ENCODE measurements around the gene PSMA2.

PSMA2 gene

DNA sequence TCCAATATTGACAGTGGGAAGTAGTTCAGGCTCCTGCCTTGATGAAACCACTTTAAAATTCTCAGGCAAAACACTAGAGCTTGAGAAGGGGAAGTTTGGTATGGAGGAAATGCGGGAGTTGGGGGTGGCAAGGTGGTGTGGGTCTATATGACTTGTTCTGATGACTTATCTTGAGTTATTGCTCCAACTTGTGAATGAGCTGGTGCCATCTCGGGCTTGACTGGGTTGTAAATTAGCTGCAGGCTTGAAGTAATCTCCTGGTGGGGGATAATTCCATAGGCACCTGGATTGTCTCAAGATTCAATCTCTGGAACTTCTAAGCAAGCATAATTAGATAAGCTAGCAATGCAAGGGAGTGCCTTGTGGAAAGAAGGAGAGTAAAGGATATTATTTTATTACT is 29.2 kb upstream of the PSMA2 start:
- peaks cover 18% of the 10 kb centered on the region for H3K4me1 ChIP-seq (ENCODE audit: control insufficient read depth, insufficient read depth, low read length)
- H3K9me3 ChIP-seq (ENCODE audit: control insufficient read depth, insufficient read depth, low read length): peaks cover 30% of the 10 kb centered on the region
- no peak overlapping the region for H3K27ac ChIP-seq (ENCODE audit: low read depth, low read length)
- no peaks in the 10 kb centered on the region for H3K27me3 ChIP-seq (ENCODE audit: control insufficient read depth, insufficient read depth, low read length)
- H3K9ac ChIP-seq (ENCODE audit: low read depth, low read length): no peak overlapping the region
- no peaks in the 10 kb centered on the region for H3K36me3 ChIP-seq (ENCODE audit: control insufficient read depth, insufficient read depth, low read length)
- no peak overlapping the region for H3K4me3 ChIP-seq (ENCODE audit: low read depth, low read length)

DNA sequence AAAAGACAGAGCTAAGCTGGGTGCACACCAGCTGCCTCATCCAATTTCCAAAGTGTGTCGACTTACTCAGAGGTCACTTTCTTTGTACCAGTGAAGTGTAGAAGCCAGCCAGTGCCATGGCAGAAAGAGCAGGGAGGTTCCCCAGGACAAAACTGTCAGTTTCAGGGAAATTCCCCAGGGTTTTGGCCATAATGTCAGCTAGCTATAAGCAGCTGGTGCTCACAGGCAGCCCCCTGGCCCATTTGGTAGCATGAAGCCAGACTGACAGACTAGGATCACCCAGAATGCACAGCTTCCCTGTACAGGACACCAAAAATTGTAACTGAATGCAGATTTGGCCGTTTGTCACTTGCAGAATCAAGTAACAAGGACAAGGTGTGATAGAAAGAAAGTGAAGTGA is 28.8 kb upstream of the PSMA2 start:
- H3K27me3 ChIP-seq (ENCODE audit: control insufficient read depth, insufficient read depth, low read length): no peaks in the 10 kb centered on the region
- no peak overlapping the region for H3K27ac ChIP-seq (ENCODE audit: low read depth, low read length)
- H3K9me3 ChIP-seq (ENCODE audit: control insufficient read depth, insufficient read depth, low read length): peaks cover 30% of the 10 kb centered on the region

DNA sequence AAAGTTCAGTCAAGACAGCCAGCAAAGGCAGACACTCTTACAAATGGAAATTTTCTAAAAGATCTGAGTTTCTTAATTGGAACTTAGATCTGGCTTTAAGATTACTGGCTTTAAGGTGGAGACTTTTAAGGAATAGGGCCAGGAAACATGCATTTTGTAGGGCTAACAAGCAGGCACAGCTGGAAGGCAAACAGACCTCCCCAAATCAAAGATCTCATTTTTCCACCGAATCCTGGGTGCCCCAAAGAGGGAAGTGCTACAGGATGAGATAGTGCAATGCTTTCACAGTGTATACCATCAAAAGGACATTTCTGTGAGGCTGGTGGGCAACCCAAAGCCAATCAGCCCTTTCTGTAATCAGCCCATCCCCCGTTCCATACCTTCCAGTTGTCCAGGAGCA is 27.6 kb upstream of the PSMA2 start:
- Histone ChIP-seq H3K4me3 (ENCODE audit: low read depth, low read length) (peak overlapping the region; percentile 17; the same call in 1 of the 2 replicates), H3K9ac (ENCODE audit: low read depth, low read length) (no peak overlapping the region), H3K9me3 (ENCODE audit: control insufficient read depth, insufficient read depth, low read length) (peaks cover 35% of the 10 kb centered on the region), H3K27me3 (ENCODE audit: control insufficient read depth, insufficient read depth, low read length) (no peaks in the 10 kb centered on the region), H3K27ac (ENCODE audit: low read depth, low read length) (no peak overlapping the region), H3K36me3 (ENCODE audit: control insufficient read depth, insufficient read depth, low read length) (no peaks in the 10 kb centered on the region), H3K4me1 (ENCODE audit: control insufficient read depth, insufficient read depth, low read length) (peaks cover 9% of the 10 kb centered on the region; the same call in 1 of the 2 replicates)

More for the DNA sequence above, 28.8 kb upstream of the PSMA2 start:
- no peaks in the 10 kb centered on the region for H3K36me3 ChIP-seq (ENCODE audit: control insufficient read depth, insufficient read depth, low read length)
- H3K4me1 ChIP-seq (ENCODE audit: control insufficient read depth, insufficient read depth, low read length): peaks cover 18% of the 10 kb centered on the region
- no peak overlapping the region for H3K9ac ChIP-seq (ENCODE audit: low read depth, low read length)
- no peak overlapping the region for H3K4me3 ChIP-seq (ENCODE audit: low read depth, low read length)

DNA sequence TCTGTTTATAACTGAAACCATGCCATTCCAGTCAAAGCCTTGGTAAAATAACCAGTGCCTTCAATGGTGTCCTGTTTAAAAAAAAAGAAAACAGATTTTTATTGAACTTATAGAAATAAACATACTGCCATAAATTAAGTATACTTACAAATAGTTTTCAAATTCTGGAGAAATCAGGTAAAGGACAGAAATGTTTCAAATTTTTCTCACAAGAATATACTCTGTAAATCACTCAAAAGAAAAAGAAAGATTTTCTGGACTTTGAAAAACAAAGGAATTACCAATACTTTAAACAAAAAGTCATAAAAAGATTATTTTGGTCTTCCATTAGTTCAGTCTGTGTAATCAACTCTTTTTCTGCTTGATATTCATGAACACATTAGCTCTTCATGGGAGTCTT is 24.1 kb upstream of the PSMA2 start:
- no peaks in the 10 kb centered on the region for H3K4me1 ChIP-seq (ENCODE audit: control insufficient read depth, insufficient read depth, low read length)
- H3K27me3 ChIP-seq (ENCODE audit: control insufficient read depth, insufficient read depth, low read length): no peaks in the 10 kb centered on the region
- H3K9ac ChIP-seq (ENCODE audit: low read depth, low read length): no peak overlapping the region
- no peaks in the 10 kb centered on the region for H3K36me3 ChIP-seq (ENCODE audit: control insufficient read depth, insufficient read depth, low read length)
- no peak overlapping the region for H3K27ac ChIP-seq (ENCODE audit: low read depth, low read length)
- H3K9me3 ChIP-seq (ENCODE audit: control insufficient read depth, insufficient read depth, low read length): peaks cover 35% of the 10 kb centered on the region
- no peak overlapping the region for H3K4me3 ChIP-seq (ENCODE audit: low read depth, low read length)

DNA sequence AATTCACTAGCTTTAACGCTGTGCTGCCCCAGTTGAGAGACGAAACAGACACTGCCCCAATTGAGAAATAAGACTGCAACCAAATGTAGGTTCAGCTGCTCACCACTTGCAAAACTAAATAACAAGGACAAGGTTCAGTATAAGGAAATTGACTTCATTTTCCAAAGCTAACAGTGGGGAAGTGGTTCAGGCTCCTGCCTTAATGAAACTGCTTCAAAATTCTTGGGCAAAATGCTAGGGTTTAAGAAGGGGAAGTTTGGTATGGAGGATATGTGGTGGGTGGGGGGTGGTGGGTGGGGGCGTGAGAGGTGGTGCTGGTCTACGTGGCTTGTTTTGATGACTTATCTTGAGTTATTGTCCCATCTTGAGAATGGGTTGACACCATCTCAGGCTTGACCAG is 22.0 kb upstream of the PSMA2 start:
- no peaks in the 10 kb centered on the region for H3K27me3 ChIP-seq (ENCODE audit: control insufficient read depth, insufficient read depth, low read length)
- no peaks in the 10 kb centered on the region for H3K4me1 ChIP-seq (ENCODE audit: control insufficient read depth, insufficient read depth, low read length)
- H3K36me3 ChIP-seq (ENCODE audit: control insufficient read depth, insufficient read depth, low read length): no peaks in the 10 kb centered on the region
- peaks cover 21% of the 10 kb centered on the region for H3K9me3 ChIP-seq (ENCODE audit: control insufficient read depth, insufficient read depth, low read length)
- no peak overlapping the region for H3K9ac ChIP-seq (ENCODE audit: low read depth, low read length)
- no peak overlapping the region for H3K27ac ChIP-seq (ENCODE audit: low read depth, low read length)
- no peak overlapping the region for H3K4me3 ChIP-seq (ENCODE audit: low read depth, low read length)

DNA sequence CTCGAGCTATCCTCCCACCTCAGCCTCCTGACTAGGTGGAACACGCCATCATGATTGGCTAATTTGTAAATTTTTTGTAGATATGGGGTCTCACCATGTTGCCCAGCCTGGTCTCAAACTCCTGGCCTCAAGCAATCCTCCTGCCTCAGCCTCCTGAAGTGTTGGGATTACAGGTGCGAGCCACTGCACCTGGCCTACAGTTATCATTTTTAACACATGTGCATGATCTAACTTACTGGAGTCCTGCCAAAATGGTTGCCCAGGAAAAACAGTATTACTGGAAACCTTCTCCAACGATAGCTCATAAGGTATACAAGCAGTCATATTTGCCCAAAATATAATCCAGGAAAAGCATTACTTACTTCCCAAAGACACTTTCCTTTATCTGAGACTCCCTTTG is 20.4 kb upstream of the PSMA2 start:
- H3K27me3 ChIP-seq (ENCODE audit: control insufficient read depth, insufficient read depth, low read length): no peaks in the 10 kb centered on the region
- no peak overlapping the region for H3K27ac ChIP-seq (ENCODE audit: low read depth, low read length)
- H3K9ac ChIP-seq (ENCODE audit: low read depth, low read length): no peak overlapping the region
- no peaks in the 10 kb centered on the region for H3K36me3 ChIP-seq (ENCODE audit: control insufficient read depth, insufficient read depth, low read length)
- H3K4me1 ChIP-seq (ENCODE audit: control insufficient read depth, insufficient read depth, low read length): no peaks in the 10 kb centered on the region
- no peak overlapping the region for H3K4me3 ChIP-seq (ENCODE audit: low read depth, low read length)
- peaks cover 16% of the 10 kb centered on the region for H3K9me3 ChIP-seq (ENCODE audit: control insufficient read depth, insufficient read depth, low read length)

DNA sequence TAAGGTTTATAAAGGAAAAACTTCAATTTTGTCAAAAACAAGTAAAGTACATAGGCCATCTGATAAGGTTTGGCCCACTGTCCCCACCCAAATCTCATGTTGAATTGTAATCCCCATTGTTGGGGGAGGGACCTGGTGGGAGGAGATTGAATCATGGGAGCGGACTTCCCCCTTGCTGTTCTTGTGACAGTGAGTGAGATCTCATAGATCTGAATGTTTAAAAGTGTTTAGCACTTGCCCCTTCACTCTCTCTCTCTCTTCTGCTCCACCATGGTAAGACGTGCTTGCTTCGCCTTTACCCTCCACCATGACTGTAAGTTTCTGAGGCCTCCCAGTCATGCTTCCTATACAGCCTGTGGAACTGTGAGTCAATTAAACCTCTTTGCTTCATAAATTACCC is 18.4 kb upstream of the PSMA2 start:
- H3K4me3 ChIP-seq (ENCODE audit: low read depth, low read length): no peak overlapping the region
- H3K9me3 ChIP-seq (ENCODE audit: control insufficient read depth, insufficient read depth, low read length): peaks cover 4% of the 10 kb centered on the region; the same call in 1 of the 2 replicates
- no peaks in the 10 kb centered on the region for H3K4me1 ChIP-seq (ENCODE audit: control insufficient read depth, insufficient read depth, low read length)
- no peak overlapping the region for H3K9ac ChIP-seq (ENCODE audit: low read depth, low read length)
- no peaks in the 10 kb centered on the region for H3K27me3 ChIP-seq (ENCODE audit: control insufficient read depth, insufficient read depth, low read length)
- no peaks in the 10 kb centered on the region for H3K36me3 ChIP-seq (ENCODE audit: control insufficient read depth, insufficient read depth, low read length)
- H3K27ac ChIP-seq (ENCODE audit: low read depth, low read length): no peak overlapping the region

DNA sequence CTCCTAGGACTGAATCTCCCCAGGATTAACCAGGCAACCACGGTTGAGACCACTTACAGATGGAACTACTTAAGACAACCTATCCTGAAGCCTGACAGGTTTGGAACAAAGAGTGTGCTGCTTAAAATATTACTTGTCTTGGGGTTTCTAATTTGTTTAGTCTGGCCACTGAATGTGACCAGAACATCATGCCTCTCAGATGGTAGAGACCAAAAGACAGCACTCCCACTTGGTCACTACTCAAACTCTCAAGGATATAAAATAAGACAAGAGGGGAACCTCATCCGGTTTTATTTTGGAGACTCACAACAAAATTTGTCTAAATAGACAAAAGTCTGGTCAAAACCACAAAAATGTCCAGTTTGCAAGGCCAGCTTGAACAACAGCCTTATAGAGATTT is 15.5 kb upstream of the PSMA2 start:
- Histone ChIP-seq H3K36me3 (ENCODE audit: control insufficient read depth, insufficient read depth, low read length) (no peaks in the 10 kb centered on the region), H3K27me3 (ENCODE audit: control insufficient read depth, insufficient read depth, low read length) (no peaks in the 10 kb centered on the region)

DNA sequence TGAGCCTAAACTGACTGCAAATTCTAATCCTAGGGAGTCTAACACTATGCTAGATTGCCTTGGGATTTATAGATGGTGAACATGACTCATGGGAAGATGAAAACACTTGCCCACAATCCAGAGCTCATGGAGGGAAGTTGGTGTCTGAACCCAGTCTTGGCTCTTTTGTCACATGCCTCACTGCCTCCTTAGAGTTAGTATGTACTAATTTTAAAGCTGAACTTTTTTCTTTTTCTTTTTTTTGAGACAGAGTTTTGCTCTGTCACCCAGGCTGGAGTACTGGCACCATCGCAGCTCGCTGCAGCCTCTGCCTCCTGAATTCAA is 14.6 kb upstream of the PSMA2 start:
- Histone ChIP-seq H3K36me3 (ENCODE audit: control insufficient read depth, insufficient read depth, low read length) (no peaks in the 10 kb centered on the region), H3K4me1 (ENCODE audit: control insufficient read depth, insufficient read depth, low read length) (no peaks in the 10 kb centered on the region), H3K9ac (ENCODE audit: low read depth, low read length) (no peak overlapping the region), H3K4me3 (ENCODE audit: low read depth, low read length) (no peak overlapping the region), H3K9me3 (ENCODE audit: control insufficient read depth, insufficient read depth, low read length) (no peaks in the 10 kb centered on the region), H3K27me3 (ENCODE audit: control insufficient read depth, insufficient read depth, low read length) (no peaks in the 10 kb centered on the region), H3K27ac (ENCODE audit: low read depth, low read length) (no peak overlapping the region)

More for the DNA sequence above, 15.5 kb upstream of the PSMA2 start:
- no peaks in the 10 kb centered on the region for H3K9me3 ChIP-seq (ENCODE audit: control insufficient read depth, insufficient read depth, low read length)
- H3K27ac ChIP-seq (ENCODE audit: low read depth, low read length): no peak overlapping the region
- H3K4me3 ChIP-seq (ENCODE audit: low read depth, low read length): no peak overlapping the region
- no peak overlapping the region for H3K9ac ChIP-seq (ENCODE audit: low read depth, low read length)
- no peaks in the 10 kb centered on the region for H3K4me1 ChIP-seq (ENCODE audit: control insufficient read depth, insufficient read depth, low read length)

DNA sequence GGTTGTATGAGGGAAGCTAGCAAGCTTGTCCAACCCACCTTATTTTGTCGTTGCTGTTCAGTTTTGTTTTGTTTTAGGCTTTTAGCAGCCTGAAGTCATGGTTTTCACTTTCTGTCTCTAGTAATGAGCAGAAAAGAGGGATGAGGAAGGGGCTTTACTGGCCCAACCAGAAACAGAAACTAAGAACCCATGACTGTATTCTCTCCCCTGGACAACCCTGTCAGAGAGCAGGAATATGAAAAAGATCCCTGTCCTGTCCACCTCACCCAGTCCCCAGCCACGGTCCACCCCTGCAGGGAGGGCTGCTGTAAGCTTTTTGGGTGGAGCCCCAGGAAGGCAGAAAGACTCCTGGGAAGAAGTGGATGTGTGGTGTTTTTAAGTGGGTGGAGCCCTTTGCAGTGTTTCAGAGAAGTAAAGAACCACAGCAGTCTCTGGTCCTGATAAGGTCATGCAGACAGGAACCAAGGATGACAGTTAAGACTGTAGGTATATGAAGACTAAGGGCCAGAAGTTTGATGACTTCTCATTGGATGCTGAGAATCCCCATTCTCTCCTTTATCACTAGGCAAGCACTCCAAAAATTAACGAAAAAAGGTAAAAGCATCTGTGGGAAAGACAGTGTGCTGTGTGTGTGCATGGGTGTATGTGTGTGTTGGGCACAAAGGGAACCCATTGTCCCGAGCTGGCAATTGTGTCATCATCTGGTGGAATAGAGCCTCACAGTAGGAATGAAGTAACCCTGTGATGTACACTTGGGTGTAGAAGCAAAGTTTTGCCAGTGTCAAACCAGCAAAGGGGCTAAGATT is 14.1 kb upstream of the PSMA2 start:
- Histone ChIP-seq H3K4me3 (ENCODE audit: low read depth, low read length) (no peak overlapping the region), H3K27me3 (ENCODE audit: control insufficient read depth, insufficient read depth, low read length) (no peaks in the 10 kb centered on the region), H3K36me3 (ENCODE audit: control insufficient read depth, insufficient read depth, low read length) (no peaks in the 10 kb centered on the region), H3K4me1 (ENCODE audit: control insufficient read depth, insufficient read depth, low read length) (peaks cover 2% of the 10 kb centered on the region; the same call in 1 of the 2 replicates), H3K9me3 (ENCODE audit: control insufficient read depth, insufficient read depth, low read length) (no peaks in the 10 kb centered on the region), H3K9ac (ENCODE audit: low read depth, low read length) (no peak overlapping the region), H3K27ac (ENCODE audit: low read depth, low read length) (no peak overlapping the region)

DNA sequence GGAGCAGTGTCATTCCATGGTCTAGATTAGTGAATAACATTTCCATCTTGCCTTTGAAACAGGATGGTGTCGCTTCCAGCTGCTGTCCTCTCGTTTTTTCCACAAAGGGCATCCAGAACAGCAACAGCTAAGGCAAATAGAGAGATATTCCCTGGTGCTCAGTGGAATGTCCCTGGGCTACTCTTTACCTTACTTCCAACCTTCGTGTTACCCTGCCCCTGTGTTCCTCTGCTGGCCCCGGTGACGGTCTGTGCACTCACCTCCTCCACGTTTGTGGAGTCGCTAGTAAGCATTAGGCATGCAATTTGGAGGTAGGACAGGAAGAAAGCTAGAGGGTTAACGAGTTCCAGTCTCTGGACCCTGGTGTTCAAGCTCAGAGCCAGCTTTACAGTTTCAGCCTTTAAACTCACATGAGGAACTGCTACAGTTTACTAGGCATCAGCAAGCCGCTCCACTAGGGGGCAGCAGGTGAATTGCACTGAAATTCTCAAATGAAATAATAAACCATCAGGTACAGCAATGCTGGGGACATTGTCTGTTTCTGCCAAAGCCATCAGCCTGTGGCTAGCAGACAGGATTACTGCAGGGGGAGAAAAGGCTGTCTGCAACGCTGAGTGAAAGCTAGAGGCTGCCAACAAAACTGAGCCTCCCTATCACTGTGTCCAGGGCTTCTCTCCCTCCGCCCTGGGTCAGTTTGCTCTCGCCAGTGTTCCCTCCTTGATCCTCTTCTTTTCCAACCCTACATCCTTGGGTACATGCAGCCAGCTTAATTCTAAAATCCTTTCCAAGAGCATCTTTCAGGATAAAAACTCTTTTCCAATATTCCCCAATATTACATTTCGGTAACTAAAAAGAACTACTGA is 9.2 kb upstream of the PSMA2 start:
- H3K36me3 ChIP-seq (ENCODE audit: control insufficient read depth, insufficient read depth, low read length): peaks cover 40% of the 10 kb centered on the region
- H3K9ac ChIP-seq (ENCODE audit: low read depth, low read length): no peak overlapping the region
- peaks cover 2% of the 10 kb centered on the region; the same call in 1 of the 2 replicates for H3K4me1 ChIP-seq (ENCODE audit: control insufficient read depth, insufficient read depth, low read length)
- no peaks in the 10 kb centered on the region for H3K27me3 ChIP-seq (ENCODE audit: control insufficient read depth, insufficient read depth, low read length)
- peak overlapping the region; percentile 16 for H3K27ac ChIP-seq (ENCODE audit: low read depth, low read length)
- no peaks in the 10 kb centered on the region for H3K9me3 ChIP-seq (ENCODE audit: control insufficient read depth, insufficient read depth, low read length)
- no peak overlapping the region for H3K4me3 ChIP-seq (ENCODE audit: low read depth, low read length)
